HUDEP-2 (cell line): ENCODE measurements around the gene ZDHHC22.

Experiments
- DNase-seq, 76 experiments: peaks; one replicate each; lab custom pipeline; 2025; ENCODE audit not compliant: unreplicated experiment in 76 of 76; lab: John Stamatoyannopoulos, UW

The ZDHHC22 gene

DNA sequence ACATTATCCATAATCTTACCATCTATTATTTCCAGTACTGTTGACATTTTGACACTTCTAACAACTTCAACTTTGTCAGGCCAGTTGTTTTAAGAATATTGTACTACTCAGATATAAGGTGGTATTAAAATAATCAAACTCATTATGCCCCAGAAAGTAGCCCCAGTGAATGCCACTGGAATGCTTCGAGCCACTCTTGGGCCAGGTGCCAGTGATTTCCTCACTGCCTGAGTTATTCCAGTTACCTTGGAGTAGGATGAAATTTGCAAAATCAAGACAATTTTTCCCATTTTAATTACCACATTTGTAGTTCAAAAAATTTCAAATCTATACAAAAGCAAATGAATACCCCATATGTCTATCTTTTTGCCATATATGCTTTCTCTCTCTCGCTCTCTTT, 34.4 kb downstream of the ZDHHC22 start:
- no peak for DNase-seq

- no peak for DNase-seq
Observed at GRCh38 chr14:77106666-77107065, 34.9 kb downstream of the ZDHHC22 start.

DNA sequence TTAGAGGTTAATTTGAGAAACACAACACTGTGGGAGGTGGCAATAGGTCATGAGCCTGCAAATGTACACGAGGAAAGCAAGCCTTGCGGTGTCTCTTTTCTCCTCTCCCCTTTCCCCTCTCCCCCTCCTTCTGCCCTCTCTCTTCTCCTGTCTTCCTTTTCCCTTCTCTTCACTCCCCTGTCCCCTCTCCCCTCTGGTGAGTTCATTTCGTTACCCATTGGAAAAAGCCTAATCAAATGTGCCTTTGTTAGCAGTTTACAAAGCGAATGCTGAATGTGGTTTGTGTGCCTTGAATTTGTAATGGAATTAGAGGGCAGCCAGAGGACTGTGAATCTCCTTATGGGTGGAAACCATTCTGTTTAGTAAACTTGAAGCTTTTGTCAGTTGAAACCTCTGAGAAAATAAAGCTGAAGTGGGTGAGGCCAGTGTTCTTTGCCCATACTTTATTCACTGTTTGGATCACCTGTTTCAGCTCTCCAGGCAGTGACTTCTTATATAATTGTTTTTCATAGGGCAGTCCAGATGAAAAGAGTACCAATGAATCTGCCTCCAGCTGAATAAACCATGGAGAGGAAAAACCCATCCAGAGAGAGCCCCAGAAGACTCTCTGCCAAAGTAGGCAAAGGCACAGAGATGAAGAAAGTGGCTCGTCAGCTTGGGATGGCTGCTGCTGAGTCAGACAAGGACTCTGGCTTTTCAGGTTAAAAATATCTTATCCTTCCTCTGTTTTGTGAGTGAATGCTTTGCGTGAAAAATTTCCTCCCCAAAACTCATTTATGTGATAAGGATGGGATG, 36.2 kb downstream of the ZDHHC22 start:
- no peak for DNase-seq

GRCh38 chr14:77104393-77104792, 37.2 kb downstream of the ZDHHC22 start:
- no peak for DNase-seq

DNA sequence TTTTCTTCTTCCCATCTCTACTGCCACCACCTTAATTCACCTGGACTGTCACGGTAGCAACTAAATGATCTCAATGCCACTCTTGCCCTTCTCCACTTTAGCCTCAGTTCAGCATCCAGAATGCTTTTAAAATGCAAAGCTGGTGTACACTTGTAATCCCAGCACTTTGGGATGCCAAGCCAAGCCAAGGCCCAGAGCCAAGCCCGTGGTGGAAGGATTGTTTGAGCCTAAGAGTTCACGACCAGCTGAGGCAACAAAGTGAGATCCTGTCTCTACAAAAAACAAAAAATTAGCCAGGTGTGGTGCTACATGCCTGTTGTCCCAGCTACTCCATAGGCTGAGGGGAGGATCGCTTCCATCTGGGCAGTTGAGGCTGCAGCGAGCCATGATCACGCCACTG, 37.6 kb downstream of the ZDHHC22 start:
- no peak for DNase-seq

DNA sequence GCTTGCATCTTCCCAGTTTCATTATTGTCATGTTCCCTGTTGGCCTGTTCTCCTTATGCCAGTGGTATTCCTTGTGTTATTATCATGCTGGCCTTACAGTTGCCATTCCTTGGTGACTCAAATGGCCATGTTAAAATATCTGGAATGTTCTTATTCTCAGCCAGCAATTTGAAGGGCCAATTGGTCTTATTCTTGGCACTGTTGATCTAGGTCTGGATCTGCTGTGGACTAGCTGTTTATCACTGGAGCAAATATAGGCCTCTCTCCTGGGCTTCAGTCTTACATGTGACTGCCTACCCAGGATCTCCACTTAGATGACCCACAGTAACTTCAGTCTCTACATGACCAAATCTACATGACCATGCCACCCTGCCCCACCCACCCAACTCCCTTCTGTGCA, 38.1 kb downstream of the ZDHHC22 start:
- no peak for DNase-seq

GRCh38 chr14:77102154-77102553, 39.4 kb downstream of the ZDHHC22 start:
- DNase-seq: no peak

DNA sequence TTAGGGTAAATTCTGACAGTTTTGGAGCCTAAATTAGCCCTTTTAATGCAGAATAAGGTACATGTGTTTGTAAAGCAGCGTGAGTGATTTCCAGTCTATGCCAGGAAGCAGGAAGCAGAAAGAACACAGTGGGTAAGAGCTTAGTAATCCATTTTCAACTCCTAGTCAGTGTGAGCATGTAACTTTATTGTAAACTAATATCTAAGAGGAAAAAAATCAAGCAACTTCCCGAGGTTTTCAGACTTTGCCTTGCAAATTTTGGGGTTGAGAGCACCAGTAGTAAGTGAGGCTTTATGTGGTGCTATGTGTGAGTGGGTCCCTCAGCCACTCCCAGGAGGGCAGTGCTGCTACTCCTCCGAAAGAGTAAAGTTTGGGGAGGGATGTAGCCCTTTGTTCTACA, 40.6 kb downstream of the ZDHHC22 start:
- no peak for DNase-seq

DNA sequence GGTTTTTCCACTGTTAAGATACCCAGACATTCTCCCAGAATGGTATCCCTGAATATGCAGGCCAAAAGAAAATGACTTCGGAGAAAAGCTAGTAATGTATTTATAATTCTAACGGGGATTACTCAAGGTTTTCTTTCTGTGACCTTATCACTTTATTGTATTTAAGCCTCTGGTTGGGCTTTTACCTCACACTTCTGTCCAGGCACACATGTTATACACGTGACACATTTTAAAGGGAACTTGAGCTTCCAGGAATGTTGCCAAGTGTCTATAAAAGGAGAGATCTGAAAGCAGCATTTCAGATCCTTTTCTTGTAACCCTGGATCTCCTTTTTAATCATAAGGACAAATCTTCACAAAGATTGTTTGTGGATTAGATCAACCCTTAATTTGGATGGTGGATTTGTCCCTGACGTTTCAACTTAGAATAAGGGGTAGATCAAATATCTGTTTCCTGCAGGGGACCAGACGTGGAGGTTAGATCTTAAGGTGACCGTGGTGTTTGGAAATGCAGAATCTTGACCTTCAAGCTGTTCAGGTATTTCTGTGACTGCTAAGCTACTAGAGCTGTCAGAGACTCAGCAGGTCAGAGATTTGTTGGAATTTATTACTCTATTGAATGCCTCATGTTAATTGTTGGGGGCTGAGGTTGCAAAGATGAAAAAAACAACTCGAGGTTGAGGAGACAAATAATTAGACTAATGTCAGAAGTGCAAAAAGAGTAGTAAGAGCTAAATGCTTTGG, 42.0 kb downstream of the ZDHHC22 start:
- peak in 24 of 76 experiments; percentile 6 to 70 (median 32) for DNase-seq

DNA sequence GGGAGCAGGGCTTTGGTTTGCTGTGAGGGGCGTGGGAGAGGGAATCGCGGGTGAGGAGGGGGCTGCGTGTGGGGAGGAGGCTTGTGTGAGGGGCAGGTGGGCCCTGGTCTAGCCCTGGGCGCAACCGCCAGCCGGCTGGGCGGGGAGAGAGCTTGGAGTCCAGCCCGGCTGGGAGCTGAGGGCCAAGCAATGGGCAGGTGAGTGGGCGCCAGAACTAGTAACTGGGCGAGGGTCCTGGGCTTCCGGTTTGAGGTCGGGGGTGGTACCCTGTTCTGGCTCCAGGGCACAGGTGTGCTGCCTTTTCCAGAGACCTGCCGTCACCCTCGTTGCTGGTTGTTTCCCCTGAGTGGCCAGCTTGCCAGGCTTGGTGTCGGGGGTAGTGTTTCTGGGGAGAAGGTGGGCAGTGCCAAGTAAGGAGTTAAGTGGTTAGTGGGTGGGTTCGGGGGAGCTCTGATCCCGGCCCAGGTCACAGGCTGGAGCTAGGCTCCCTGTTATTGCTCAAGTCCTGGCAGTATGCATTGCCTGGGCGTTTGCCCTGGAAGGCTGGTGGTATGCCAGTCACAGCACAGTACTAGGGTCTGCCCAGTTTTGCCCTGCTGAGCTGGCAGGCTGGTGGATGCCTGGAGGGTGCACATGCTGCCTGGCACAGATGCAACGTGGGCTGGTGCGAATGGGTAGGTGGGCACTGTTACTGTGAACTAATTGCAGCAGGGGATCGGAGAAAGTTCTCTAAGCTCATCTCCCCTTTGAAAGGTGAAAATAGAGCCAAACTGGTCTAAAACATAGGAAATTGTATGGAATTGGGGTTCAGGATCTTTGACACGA, 42.9 kb downstream of the ZDHHC22 start:
- DNase-seq: peak in 16 of 76 experiments; percentile 5 to 41 (median 22)

- DNase-seq: peak; percentile 69 to 99 (median 98)
Observed at GRCh38 chr14:77097700-77098528, 43.7 kb downstream of the ZDHHC22 start, which contains the start of gene CIPC. TSS of gene CIPC (plus strand) at chr14:77098258. CDS start at chr14:77105709, 7,451 bp downstream.

GRCh38 chr14:77097006-77097699, 44.4 kb downstream of the ZDHHC22 start:
- DNase-seq: peak in 8 of 76 experiments; percentile 10 to 47 (median 29)

DNA sequence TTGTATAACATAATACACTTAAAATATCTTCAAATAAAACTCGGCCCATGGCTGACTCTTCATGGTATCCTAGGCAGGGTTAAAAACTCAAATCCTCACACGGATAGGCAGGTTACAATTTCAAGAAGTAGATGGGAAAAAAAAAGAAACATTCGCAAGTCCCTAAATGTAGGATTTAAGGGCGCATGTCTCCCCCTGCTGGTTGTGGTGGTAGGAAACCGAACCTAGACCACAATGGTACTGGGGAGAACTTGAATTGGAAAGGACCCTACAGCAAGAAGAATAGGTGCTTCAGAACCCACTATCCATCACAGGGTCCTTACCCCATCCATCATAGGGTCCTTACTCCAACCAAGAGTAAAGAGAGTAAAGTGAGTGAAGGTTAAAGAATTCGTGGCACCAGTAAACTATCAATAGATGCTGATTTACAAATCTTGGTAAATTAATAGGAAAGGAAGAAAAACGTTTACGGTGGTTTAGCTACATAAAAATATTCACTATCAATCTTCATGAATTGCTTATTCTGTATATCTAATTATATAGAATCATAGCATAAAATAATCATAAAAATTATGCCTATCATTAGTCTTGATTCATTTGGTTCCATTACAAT, 46.8 kb downstream of the ZDHHC22 start:
- DNase-seq: peak in 70 of 76 experiments; percentile 5 to 82 (median 59)

GRCh38 chr14:77092676-77093075, 48.9 kb downstream of the ZDHHC22 start:
- DNase-seq: no peak

GRCh38 chr14:77091518-77091917, 50.1 kb downstream of the ZDHHC22 start:
- no peak for DNase-seq

DNA sequence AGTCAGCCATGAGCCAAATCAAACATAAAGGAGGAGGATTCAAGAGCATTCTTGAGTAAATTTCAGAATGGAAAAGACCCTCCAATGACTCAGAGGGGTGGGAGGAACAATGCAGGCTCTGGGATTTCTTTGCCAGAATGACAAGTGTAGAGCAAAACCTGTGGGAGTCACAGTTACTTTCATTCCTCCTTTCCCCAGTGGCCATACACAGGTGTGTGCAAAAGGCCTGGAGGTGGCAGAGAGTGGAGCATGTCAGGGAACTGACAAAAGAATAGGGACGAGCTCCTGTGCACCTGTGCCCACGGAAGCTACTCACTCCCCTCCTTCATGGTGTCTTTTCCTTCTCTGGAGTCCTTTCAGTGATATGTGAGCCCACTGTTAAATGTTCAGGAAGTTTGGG, 52.9 kb downstream of the ZDHHC22 start:
- no peak for DNase-seq

DNA sequence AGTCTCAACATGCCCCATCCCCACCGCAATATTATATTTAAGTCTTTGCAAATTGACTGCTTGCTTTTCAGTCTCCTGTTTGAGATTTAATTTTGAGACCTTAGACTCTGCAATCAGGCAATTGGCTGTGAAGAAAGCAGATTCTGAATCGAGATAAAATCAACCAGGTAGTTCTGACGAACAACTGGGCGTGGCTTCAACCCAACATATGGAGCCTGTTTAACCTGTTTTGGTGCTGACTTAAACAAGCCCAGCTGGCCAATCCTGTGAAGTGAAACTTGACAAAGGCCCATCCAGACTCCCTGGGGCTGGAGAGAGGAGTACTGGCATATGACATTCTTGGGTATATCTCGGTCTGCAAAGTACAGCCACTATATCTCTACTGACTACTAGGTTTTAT, 53.4 kb downstream of the ZDHHC22 start:
- DNase-seq: no peak

- DNase-seq: no peak
Observed at GRCh38 chr14:77087631-77088030, 54.0 kb downstream of the ZDHHC22 start.

DNA sequence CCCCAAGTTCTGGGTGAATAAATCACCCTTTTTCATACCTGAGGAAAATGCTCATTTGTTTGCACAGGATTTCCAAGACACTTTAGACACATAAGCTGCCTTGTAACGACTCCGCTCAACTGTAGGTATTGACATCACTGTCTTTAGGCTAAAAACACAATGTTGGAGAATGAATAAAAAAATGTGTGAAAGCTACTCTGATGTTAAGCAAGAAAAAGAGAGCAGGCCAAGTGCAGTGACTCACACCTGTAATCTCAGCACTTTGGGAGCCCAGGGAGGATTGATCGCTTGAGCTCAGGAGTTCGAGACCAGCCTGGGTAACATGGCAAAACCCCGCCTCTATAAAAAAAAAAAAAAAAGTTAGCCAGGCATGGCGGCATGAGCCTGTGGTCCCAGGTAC, 54.6 kb downstream of the ZDHHC22 start:
- no peak for DNase-seq
